ENCODE measurements around the gene RAB33B.
"Not testable (repeated sequence)": the region's sequence is repeated elsewhere in the genome, so short reads cannot be mapped to it uniquely, and the experiment has no call there.

RAB33B gene

GRCh38 chr4:139436122-139436521 lies 17.8 kb upstream of the RAB33B start:
- no peaks in the 10 kb centered on the region for H3K27me3 ChIP-seq (replicated peaks; ENCODE audit: control insufficient read depth, insufficient read depth, low read length)
- no peaks in the 10 kb centered on the region; the same call in 1 of the 2 replicates for H3K36me3 ChIP-seq (ENCODE audit: control insufficient read depth, insufficient read depth, low read length)
- no peak for TF ChIP-seq CTCF (IDR thresholded peaks at IDR 0.05; ENCODE audit: insufficient read depth, low read length, poor library complexity, severe bottlenecking)
- no peak overlapping the region for H3K4me3 ChIP-seq (replicated peaks; ENCODE audit: low read depth, low read length)
- DNase-seq (ENCODE audit: extremely low read depth, insufficient read length) = no peak

- no peak overlapping the region for H3K4me3 ChIP-seq (replicated peaks; ENCODE audit: low read depth, low read length)
- no peaks in the 10 kb centered on the region for H3K27me3 ChIP-seq (replicated peaks; ENCODE audit: control insufficient read depth, insufficient read depth, low read length)
- TF ChIP-seq CTCF (IDR thresholded peaks at IDR 0.05; ENCODE audit: insufficient read depth, low read length, poor library complexity, severe bottlenecking) = no peak
- no peak for DNase-seq (ENCODE audit: extremely low read depth, insufficient read length)
- no peaks in the 10 kb centered on the region; the same call in 1 of the 2 replicates for H3K36me3 ChIP-seq (ENCODE audit: control insufficient read depth, insufficient read depth, low read length)
These were observed 15.8 kb upstream of the RAB33B start for GRCh38 chr4:139438141-139438540.

GRCh38 chr4:139441029-139441428 lies 12.9 kb upstream of the RAB33B start:
- DNase-seq (ENCODE audit: extremely low read depth, insufficient read length) = no peak
- H3K36me3 ChIP-seq (ENCODE audit: control insufficient read depth, insufficient read depth, low read length) = no peaks in the 10 kb centered on the region; the same call in 1 of the 2 replicates
- no peak for TF ChIP-seq CTCF (IDR thresholded peaks at IDR 0.05; ENCODE audit: insufficient read depth, low read length, poor library complexity, severe bottlenecking)
- no peaks in the 10 kb centered on the region for H3K27me3 ChIP-seq (replicated peaks; ENCODE audit: control insufficient read depth, insufficient read depth, low read length)
- H3K4me3 ChIP-seq (replicated peaks; ENCODE audit: low read depth, low read length) = no peak overlapping the region

GRCh38 chr4:139443661-139444060 lies 10.3 kb upstream of the RAB33B start:
- no peaks in the 10 kb centered on the region for H3K27me3 ChIP-seq (replicated peaks; ENCODE audit: control insufficient read depth, insufficient read depth, low read length)
- no peak for DNase-seq (ENCODE audit: extremely low read depth, insufficient read length)
- no peak overlapping the region for H3K4me3 ChIP-seq (replicated peaks; ENCODE audit: low read depth, low read length)
- no peaks in the 10 kb centered on the region for H3K36me3 ChIP-seq (ENCODE audit: control insufficient read depth, insufficient read depth, low read length)
- TF ChIP-seq CTCF (IDR thresholded peaks at IDR 0.05; ENCODE audit: insufficient read depth, low read length, poor library complexity, severe bottlenecking) = no peak

GRCh38 chr4:139444881-139445280 lies 9.0 kb upstream of the RAB33B start:
- not testable (repeated sequence) for H3K27me3 ChIP-seq (replicated peaks; ENCODE audit: control insufficient read depth, insufficient read depth, low read length); H3K36me3 ChIP-seq (ENCODE audit: control insufficient read depth, insufficient read depth, low read length)

GRCh38 chr4:139447078-139447477 lies 6.8 kb upstream of the RAB33B start:
- not testable (repeated sequence) for DNase-seq (ENCODE audit: extremely low read depth, insufficient read length); H3K4me3 ChIP-seq (replicated peaks; ENCODE audit: low read depth, low read length); H3K36me3 ChIP-seq (ENCODE audit: control insufficient read depth, insufficient read depth, low read length); H3K27me3 ChIP-seq (replicated peaks; ENCODE audit: control insufficient read depth, insufficient read depth, low read length)

More at GRCh38 chr4:139444881-139445280, 9.0 kb upstream of the RAB33B start:
- not testable (repeated sequence) for H3K4me3 ChIP-seq (replicated peaks; ENCODE audit: low read depth, low read length); DNase-seq (ENCODE audit: extremely low read depth, insufficient read length)

GRCh38 chr4:139450586-139450985 lies 3.3 kb upstream of the RAB33B start:
- Histone ChIP-seq H3K27me3 (replicated peaks; ENCODE audit: control insufficient read depth, insufficient read depth, low read length) (no peaks in the 10 kb centered on the region), H3K4me3 (replicated peaks; ENCODE audit: low read depth, low read length) (no peak overlapping the region), H3K36me3 (ENCODE audit: control insufficient read depth, insufficient read depth, low read length) (no peaks in the 10 kb centered on the region)
- no peak for DNase-seq (ENCODE audit: extremely low read depth, insufficient read length)
- TF ChIP-seq CTCF (IDR thresholded peaks at IDR 0.05; ENCODE audit: insufficient read depth, low read length, poor library complexity, severe bottlenecking) = no peak
